Activated T-cell treated with anti-CD3 and anti-CD28 coated beads, Interleukin-2, amount 50 U/mL, for 72 hours (primary cell): Measurements from ENCODE around the gene MGAT5. TPM values are rescaled to one million over a fixed set of nuclear protein-coding genes. Genes with fewer than 3 reads are reported as not detected.

ENCODE experiments used
- ATAC-seq, 2 donors: fragments of 150-1000 bp; cut with Tn5 transposase; replicated peaks in 1 of 2; 2 replicates each; pipeline ENCODE4 v1.10.0; 2021; ENCODE audit warnings: moderate library complexity in 2 of 2, mild to moderate bottlenecking in 1 of 2
- DNase-seq, 2 donors: peaks; one replicate each; pipeline ENCODE4 v3.0.0; 2021 to 2022; ENCODE audit warnings: mixed read lengths in 1 of 2
- H3K27ac Mint-ChIP-seq: one replicate; pipeline ENCODE4 v1.8.0; 2022; ENCODE audit warnings: mild to moderate bottlenecking, moderate library complexity, mixed read lengths
- H3K27me3 Mint-ChIP-seq: one replicate; pipeline ENCODE4 v1.8.0; 2022; ENCODE audit warnings: low read depth, mixed read lengths
- H3K36me3 Mint-ChIP-seq, 2 donors: one replicate each; pipeline ENCODE4 v1.8.0; 2022; ENCODE audit warnings: mixed read lengths in 2 of 2, mild to moderate bottlenecking in 1 of 2; ENCODE audit not compliant: insufficient read depth in 2 of 2
- H3K4me1 Mint-ChIP-seq: one replicate; pipeline ENCODE4 v1.8.0; 2022; ENCODE audit warnings: low read depth, mixed read lengths
- H3K4me3 Mint-ChIP-seq, 2 donors: one replicate each; pipeline ENCODE4 v1.8.0; 2022; ENCODE audit warnings: mild to moderate bottlenecking in 2 of 2, mixed read lengths in 2 of 2, moderate library complexity in 2 of 2
- H3K9me3 Mint-ChIP-seq, 2 donors: one replicate each; pipeline ENCODE4 v1.8.0; 2022; ENCODE audit warnings: mixed read lengths in 2 of 2
- total RNA-seq, 2 donors: library from RNA; stranded (reverse); gene quantifications; one replicate each; pipeline ENCODE4 v1.2.3, GENCODE V29; 2022

The MGAT5 gene
- total RNA-seq, 2 donors from 2014 or later, result 10.9 to 16.2 TPM

- ATAC-seq (no peak), DNase-seq (no peak)
- peaks cover 11% of the 10 kb centered on the region for H3K4me1 Mint-ChIP-seq
- H3K4me3 Mint-ChIP-seq, result no peak overlapping the region
- H3K27ac Mint-ChIP-seq, result no peak overlapping the region
- no peaks in the 10 kb centered on the region for H3K9me3 Mint-ChIP-seq
- H3K36me3 Mint-ChIP-seq, result no peaks in the 10 kb centered on the region
- no peaks in the 10 kb centered on the region for H3K27me3 Mint-ChIP-seq
These were observed 148.5 kb downstream of the MGAT5 start for GRCh38 chr2:134402410-134402809.

- peaks cover 33% of the 10 kb centered on the region for H3K4me1 Mint-ChIP-seq
- ATAC-seq (no peak), DNase-seq (no peak)
- H3K27ac Mint-ChIP-seq, result no peak overlapping the region
- no peak overlapping the region for H3K4me3 Mint-ChIP-seq
- H3K9me3 Mint-ChIP-seq, result no peaks in the 10 kb centered on the region
- H3K36me3 Mint-ChIP-seq, result no peaks in the 10 kb centered on the region
- H3K27me3 Mint-ChIP-seq, result no peaks in the 10 kb centered on the region
These were observed 151.8 kb downstream of the MGAT5 start for GRCh38 chr2:134405611-134406081.

DNA sequence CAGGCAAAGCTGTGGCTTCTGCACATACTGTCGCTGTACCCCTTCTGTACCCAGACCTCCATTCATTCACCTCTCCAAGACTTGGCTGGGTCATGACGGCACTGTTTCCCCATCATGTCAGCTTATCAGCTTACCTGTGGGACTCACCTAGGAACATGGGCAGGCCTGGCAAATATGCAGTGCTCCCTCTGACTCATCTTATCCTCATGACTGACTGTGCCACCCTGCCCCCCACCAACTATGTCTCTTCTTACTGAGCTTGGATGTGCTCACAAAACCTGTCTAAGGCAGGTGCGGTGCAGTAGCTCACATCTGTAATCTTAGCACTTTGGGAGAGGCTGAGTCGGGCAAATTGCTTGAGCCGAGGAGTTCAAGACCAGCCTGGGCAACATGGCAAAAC, 152.4 kb downstream of the MGAT5 start:
- DNase-seq (no peak), ATAC-seq (no peak)
- peaks cover 36% of the 10 kb centered on the region for H3K4me1 Mint-ChIP-seq
- no peaks in the 10 kb centered on the region for H3K36me3 Mint-ChIP-seq
- H3K4me3 Mint-ChIP-seq, result no peak overlapping the region
- no peak overlapping the region for H3K27ac Mint-ChIP-seq
- H3K27me3 Mint-ChIP-seq, result no peaks in the 10 kb centered on the region
- H3K9me3 Mint-ChIP-seq, result no peaks in the 10 kb centered on the region

- peaks cover 41% of the 10 kb centered on the region for H3K4me1 Mint-ChIP-seq
- H3K27me3 Mint-ChIP-seq, result no peaks in the 10 kb centered on the region
These were observed 152.9 kb downstream of the MGAT5 start for GRCh38 chr2:134406736-134407135.

GRCh38 chr2:134407154-134407890, 153.4 kb downstream of the MGAT5 start:
- H3K4me1 Mint-ChIP-seq, result peaks cover 41% of the 10 kb centered on the region
- no peaks in the 10 kb centered on the region for H3K36me3 Mint-ChIP-seq
- no peaks in the 10 kb centered on the region for H3K27me3 Mint-ChIP-seq
- no peaks in the 10 kb centered on the region for H3K9me3 Mint-ChIP-seq
- H3K4me3 Mint-ChIP-seq, result no peak overlapping the region
- ATAC-seq (no peak), DNase-seq (no peak)
- no peak overlapping the region for H3K27ac Mint-ChIP-seq

More at GRCh38 chr2:134406736-134407135, 152.9 kb downstream of the MGAT5 start:
- no peak for ATAC-seq
- H3K27ac Mint-ChIP-seq, result no peak overlapping the region
- no peaks in the 10 kb centered on the region for H3K9me3 Mint-ChIP-seq
- no peaks in the 10 kb centered on the region for H3K36me3 Mint-ChIP-seq
- no peak for DNase-seq
- no peak overlapping the region for H3K4me3 Mint-ChIP-seq

DNA sequence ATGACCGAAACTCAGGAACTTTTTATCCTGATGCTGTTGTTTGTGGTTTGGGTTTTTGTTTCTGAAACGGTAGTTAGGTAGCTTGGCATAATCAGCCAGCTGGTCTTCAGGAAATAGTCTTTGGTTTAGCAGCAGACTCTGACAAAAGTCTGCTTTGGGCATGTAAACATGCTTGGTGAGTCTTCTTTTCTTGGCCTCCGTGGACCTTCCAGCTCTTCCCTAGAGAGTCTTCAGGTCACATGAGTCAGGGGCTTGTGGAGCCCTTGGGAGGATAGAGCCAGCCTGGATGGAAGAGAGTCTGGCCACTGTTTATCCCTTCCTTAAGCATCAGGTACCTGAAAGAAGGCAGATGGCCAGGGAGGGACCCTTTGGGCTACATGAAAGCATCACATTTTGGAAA, 154.5 kb downstream of the MGAT5 start:
- Mint-ChIP-seq H3K36me3 (no peaks in the 10 kb centered on the region), H3K9me3 (no peaks in the 10 kb centered on the region), H3K4me3 (no peak overlapping the region), H3K4me1 (peaks cover 41% of the 10 kb centered on the region), H3K27ac (no peak overlapping the region), H3K27me3 (no peaks in the 10 kb centered on the region)
- DNase-seq (no peak), ATAC-seq (no peak)

DNA sequence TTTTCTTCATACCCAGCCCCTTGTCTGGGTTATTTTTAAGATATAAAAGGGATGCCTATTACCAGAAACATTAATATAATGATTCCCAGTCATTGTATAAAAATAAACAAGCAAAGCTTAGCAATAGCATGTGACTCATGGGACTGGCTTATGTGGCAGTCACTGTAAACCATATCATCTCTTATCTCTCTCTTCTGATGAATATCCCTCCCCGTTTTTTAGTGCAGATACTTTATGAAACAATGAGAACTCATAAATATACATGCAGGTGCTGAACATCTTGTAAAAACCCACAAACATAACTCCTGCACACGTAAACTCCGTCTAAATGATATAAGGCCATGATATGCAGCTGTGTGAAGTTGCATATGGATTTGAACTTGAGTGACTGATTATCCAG, 154.9 kb downstream of the MGAT5 start:
- no peak for ATAC-seq

GRCh38 chr2:134410006-134410405, 156.1 kb downstream of the MGAT5 start:
- ATAC-seq, result no peak
- Mint-ChIP-seq H3K9me3 (no peaks in the 10 kb centered on the region), H3K4me1 (peaks cover 41% of the 10 kb centered on the region), H3K4me3 (no peak overlapping the region), H3K27me3 (no peaks in the 10 kb centered on the region), H3K36me3 (no peaks in the 10 kb centered on the region), H3K27ac (no peak overlapping the region)
- no peak for DNase-seq

More for the DNA sequence above, 154.9 kb downstream of the MGAT5 start:
- Mint-ChIP-seq H3K36me3 (no peaks in the 10 kb centered on the region), H3K4me1 (peaks cover 41% of the 10 kb centered on the region), H3K9me3 (no peaks in the 10 kb centered on the region), H3K27me3 (no peaks in the 10 kb centered on the region), H3K27ac (no peak overlapping the region), H3K4me3 (no peak overlapping the region)
- DNase-seq, result no peak

DNA sequence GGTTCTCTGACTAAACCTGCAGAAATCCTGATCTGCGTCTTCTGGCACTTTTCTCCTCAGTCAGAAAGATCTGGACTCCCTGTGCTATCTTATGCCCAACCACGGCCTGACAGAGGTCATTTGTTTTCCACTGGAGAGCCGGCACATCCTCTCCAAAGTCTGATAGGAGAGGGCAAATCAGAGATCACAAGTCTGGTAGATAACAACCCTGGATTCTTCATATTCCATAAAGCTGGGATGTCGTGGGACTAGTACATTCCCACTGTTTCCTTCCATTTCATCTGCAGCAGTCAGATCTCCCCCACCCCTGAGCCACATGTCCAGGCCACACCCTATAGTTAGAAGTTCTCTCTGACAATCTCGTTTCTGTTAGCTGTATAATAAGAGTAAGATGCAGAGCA, 157.0 kb downstream of the MGAT5 start:
- Mint-ChIP-seq H3K9me3 (no peaks in the 10 kb centered on the region), H3K4me1 (peaks cover 41% of the 10 kb centered on the region), H3K27me3 (no peaks in the 10 kb centered on the region), H3K4me3 (no peak overlapping the region), H3K36me3 (no peaks in the 10 kb centered on the region), H3K27ac (no peak overlapping the region)
- DNase-seq (no peak), ATAC-seq (no peak)

- no peak overlapping the region for H3K27ac Mint-ChIP-seq
- no peaks in the 10 kb centered on the region for H3K36me3 Mint-ChIP-seq
These were observed 157.5 kb downstream of the MGAT5 start for GRCh38 chr2:134411279-134411827.

DNA sequence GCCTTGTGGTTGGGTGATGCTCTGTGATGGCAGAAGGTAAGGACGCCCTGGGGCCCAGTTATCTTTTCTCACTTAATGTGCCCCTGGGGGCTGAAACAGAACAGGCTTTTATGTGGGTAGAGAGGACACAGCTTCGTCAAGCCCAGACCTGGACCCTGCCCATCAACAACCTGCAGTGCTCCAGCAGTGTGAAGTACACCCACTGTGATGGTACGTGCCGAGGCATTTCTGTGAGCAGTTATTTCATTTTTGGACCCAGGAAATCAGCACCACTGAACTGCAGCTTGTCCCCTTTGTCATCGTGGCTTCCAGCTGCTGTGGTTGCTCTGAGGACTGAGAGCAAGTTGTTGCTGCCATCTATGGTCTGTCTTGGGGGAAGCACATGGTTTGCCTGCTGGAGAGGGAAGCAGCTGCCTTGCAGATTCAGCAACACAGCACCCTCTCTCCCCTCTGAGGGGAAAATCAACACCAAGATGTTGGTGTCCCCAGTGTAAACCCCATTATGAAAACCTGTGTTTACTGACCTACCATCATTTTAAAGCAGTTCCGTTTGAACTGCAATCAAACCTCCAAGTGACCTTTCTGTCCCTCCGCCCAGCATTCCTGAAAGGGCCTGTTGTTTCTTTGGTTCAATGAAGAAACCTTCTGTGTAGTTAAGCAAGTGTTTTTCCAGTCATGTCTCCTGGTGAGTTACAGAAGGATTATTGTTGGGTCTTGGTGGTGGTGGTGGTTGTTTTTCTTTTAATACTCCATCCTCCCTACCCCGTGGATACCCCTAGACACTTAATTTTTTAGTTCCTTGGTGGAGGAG, 158.2 kb downstream of the MGAT5 start:
- peaks cover 34% of the 10 kb centered on the region for H3K4me1 Mint-ChIP-seq
- no peak overlapping the region for H3K4me3 Mint-ChIP-seq
- H3K27ac Mint-ChIP-seq, result no peak overlapping the region
- DNase-seq, result peak; percentile 65 to 71
- H3K27me3 Mint-ChIP-seq, result no peaks in the 10 kb centered on the region
- no peaks in the 10 kb centered on the region for H3K36me3 Mint-ChIP-seq
- ATAC-seq, result peak; percentile 98
- no peaks in the 10 kb centered on the region for H3K9me3 Mint-ChIP-seq

More at GRCh38 chr2:134411279-134411827, 157.5 kb downstream of the MGAT5 start:
- H3K4me1 Mint-ChIP-seq, result peaks cover 37% of the 10 kb centered on the region
- H3K9me3 Mint-ChIP-seq, result no peaks in the 10 kb centered on the region
- ATAC-seq, result no peak
- DNase-seq, result no peak
- no peaks in the 10 kb centered on the region for H3K27me3 Mint-ChIP-seq
- no peak overlapping the region for H3K4me3 Mint-ChIP-seq

- Mint-ChIP-seq H3K9me3 (no peaks in the 10 kb centered on the region), H3K27me3 (no peaks in the 10 kb centered on the region), H3K36me3 (no peaks in the 10 kb centered on the region), H3K4me1 (peaks cover 28% of the 10 kb centered on the region), H3K4me3 (no peak overlapping the region), H3K27ac (no peak overlapping the region)
- no peak for DNase-seq
- ATAC-seq, result no peak
These were observed 158.7 kb downstream of the MGAT5 start for GRCh38 chr2:134412639-134412999.

- no peak overlapping the region for H3K27ac Mint-ChIP-seq
- H3K27me3 Mint-ChIP-seq, result no peaks in the 10 kb centered on the region
- DNase-seq (no peak), ATAC-seq (no peak)
- H3K4me3 Mint-ChIP-seq, result no peak overlapping the region
- no peaks in the 10 kb centered on the region for H3K36me3 Mint-ChIP-seq
- peaks cover 20% of the 10 kb centered on the region for H3K4me1 Mint-ChIP-seq
- H3K9me3 Mint-ChIP-seq, result no peaks in the 10 kb centered on the region
These were observed 159.6 kb downstream of the MGAT5 start for GRCh38 chr2:134413430-134413829.
